AG04449 (cell line): ENCODE results near the gene TCL1A.
"Not testable (repeated sequence)": the region's sequence is repeated elsewhere in the genome, so short reads cannot be mapped to it uniquely, and the experiment has no call there.

Experiments
- CTCF ChIA-PET: fragments of 350-600 bp; formaldehyde crosslinking; extraction: SDS; loops from one replicate; lab custom pipeline; 2021; ENCODE audit warnings: antibody characterized with exemption; lab: Yijun Ruan, JAX
- POLR2A ChIA-PET: fragments of 400-600, 350-600 bp; formaldehyde crosslinking; extraction: SDS; loops from one replicate; lab custom pipeline; 2020; ENCODE audit warnings: antibody characterized with exemption, inconsistent platforms; lab: Yijun Ruan, JAX
- DNase-seq: peaks from one replicate; pipeline ENCODE4 v3.0.0-alpha.2; 2010; ENCODE audit warnings: low read depth, low spot score
- H3K4me3 ChIP-seq: 2 replicates; pipeline ENCODE4 v1.5.1; 2011; ENCODE audit warnings: low read depth, mild to moderate bottlenecking, control low read depth, low read length
- TF ChIP-seq, protein P1 (sequence below): IDR thresholded peaks from one replicate; pipeline ENCODE4 v1.5.1; 2011; ENCODE audit warnings: mild to moderate bottlenecking, moderate library complexity, low read length, control low read depth, inconsistent platforms; ENCODE audit not compliant: insufficient read depth; ENCODE audit errors: missing control alignments

TCL1A gene

DNA sequence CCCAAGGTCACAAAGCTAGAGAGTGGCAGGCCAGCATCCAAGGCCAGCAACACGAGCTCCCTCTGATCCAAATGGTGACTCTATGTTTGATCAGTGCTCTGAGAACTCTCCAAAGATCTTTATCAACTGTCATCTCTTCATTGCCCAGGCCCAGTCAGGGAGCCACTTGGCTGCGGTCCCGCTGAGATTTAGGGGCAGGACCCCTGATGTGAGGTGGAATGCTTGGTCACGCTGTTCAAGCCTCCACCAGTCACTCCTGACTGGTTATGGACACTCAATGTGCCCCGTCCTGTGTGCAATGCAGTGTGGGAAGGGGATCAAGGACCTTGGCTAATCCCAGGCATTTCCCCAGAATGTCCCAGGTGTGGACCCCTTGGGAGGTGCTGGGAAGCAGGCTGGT is 47.5 kb downstream of the TCL1A start:
- TF ChIP-seq, protein P1, sequence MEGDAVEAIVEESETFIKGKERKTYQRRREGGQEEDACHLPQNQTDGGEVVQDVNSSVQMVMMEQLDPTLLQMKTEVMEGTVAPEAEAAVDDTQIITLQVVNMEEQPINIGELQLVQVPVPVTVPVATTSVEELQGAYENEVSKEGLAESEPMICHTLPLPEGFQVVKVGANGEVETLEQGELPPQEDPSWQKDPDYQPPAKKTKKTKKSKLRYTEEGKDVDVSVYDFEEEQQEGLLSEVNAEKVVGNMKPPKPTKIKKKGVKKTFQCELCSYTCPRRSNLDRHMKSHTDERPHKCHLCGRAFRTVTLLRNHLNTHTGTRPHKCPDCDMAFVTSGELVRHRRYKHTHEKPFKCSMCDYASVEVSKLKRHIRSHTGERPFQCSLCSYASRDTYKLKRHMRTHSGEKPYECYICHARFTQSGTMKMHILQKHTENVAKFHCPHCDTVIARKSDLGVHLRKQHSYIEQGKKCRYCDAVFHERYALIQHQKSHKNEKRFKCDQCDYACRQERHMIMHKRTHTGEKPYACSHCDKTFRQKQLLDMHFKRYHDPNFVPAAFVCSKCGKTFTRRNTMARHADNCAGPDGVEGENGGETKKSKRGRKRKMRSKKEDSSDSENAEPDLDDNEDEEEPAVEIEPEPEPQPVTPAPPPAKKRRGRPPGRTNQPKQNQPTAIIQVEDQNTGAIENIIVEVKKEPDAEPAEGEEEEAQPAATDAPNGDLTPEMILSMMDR, result no peak
- ChIA-PET CTCF (no interaction called here), POLR2A (no interaction called here)
- H3K4me3 ChIP-seq, result no peak overlapping the region
- DNase-seq, result no peak

DNA sequence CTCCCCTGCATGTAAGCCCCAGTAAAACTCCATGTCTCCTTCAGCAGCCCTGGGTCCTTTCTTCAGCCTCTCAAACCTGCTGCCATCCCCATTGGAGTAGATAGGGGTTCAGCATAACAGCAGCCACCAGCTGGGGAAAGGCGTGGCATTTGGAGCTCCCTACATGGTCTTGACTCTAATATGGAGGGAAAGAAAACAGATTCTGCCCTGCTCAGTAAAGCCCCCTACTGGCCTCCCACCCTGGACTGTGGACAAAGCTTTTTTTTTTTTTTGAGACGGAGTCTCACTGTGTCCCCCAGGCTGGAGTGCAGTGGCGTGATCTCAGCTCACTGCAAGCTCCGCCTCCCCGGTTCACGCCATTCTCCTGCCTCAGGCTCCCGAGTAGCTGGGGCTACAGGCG is 48.4 kb downstream of the TCL1A start:
- POLR2A ChIA-PET, DNase-seq: not testable (repeated sequence)

DNA sequence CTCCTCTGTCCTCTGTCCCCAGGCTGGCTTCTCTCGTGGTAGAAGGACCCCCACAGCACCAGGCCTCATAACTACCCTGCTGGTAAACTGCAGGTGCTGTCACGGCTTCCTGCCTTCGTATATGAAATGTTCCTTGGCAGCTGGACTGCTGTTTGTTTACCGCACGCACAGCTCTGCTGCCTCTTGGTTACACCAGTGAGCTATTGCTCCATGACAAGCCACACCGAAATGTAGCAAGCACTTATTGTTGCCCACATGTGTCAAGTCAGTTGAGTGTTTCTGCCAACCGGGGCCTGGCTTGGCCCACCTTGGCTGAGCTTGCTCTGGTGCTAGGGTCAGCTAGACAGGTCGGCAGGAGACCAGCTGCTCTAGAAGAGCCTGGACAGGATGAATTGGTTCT is 49.4 kb downstream of the TCL1A start:
- ChIA-PET CTCF (no interaction called here), POLR2A (no interaction called here)
- DNase-seq, result no peak
- TF ChIP-seq, protein P1, result no peak
- no peak overlapping the region for H3K4me3 ChIP-seq

More for the DNA sequence above, 48.4 kb downstream of the TCL1A start:
- CTCF ChIA-PET, H3K4me3 ChIP-seq: not testable (repeated sequence)

DNA sequence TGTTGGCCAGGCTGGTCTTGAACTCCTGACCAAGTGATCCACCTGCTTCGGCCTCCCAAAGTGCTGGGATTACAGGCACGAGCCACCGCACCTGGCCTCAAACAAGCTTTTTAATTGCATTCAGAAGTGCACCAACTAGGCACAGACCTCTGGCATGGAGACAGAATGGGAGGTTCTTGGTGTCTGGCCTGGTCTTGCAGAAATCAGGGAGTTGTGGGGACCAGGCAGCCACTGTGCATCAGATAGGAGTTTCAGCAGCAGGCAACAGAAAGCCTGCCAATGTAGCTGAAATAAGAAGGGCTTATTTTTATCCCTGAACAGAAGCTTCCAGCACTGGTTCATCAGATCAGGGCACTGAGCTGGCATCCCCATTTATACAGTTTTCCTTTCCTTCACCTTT is 49.9 kb downstream of the TCL1A start:
- no peak overlapping the region for H3K4me3 ChIP-seq
- CTCF ChIA-PET, result no interaction called here
- POLR2A ChIA-PET, result no interaction called here
- TF ChIP-seq, protein P1, result no peak
- no peak for DNase-seq

DNA sequence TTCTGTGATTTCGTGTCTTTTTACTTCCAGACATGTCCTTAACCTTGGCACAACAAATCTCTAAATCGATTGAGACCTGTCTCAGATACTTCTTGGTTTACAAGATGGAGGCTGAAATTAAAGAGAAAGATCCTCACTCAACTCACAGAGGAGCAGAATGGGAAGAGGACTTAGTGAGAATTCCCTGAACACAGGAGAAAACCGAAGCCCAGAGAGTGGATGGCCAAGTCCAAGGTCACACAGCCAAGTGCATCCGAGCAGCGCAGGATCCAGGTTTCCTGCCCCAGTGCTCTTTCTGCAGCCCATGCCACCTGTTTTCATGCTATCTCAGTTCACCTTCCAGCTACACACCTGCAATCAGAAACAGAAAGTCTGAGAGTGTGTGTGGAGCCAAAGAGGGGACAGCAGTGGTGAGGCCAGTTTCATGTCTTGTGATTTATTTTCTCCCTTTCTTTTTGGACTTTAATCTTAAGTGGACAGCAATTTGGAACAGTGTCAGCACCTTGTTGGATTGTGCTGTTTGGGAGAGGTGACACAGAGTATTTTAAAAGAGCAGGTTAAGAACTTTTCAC is 50.6 kb downstream of the TCL1A start:
- DNase-seq, result no peak
- ChIA-PET CTCF (no interaction called here), POLR2A (no interaction called here)
- TF ChIP-seq, protein P1, result no peak
- no peak overlapping the region for H3K4me3 ChIP-seq

DNA sequence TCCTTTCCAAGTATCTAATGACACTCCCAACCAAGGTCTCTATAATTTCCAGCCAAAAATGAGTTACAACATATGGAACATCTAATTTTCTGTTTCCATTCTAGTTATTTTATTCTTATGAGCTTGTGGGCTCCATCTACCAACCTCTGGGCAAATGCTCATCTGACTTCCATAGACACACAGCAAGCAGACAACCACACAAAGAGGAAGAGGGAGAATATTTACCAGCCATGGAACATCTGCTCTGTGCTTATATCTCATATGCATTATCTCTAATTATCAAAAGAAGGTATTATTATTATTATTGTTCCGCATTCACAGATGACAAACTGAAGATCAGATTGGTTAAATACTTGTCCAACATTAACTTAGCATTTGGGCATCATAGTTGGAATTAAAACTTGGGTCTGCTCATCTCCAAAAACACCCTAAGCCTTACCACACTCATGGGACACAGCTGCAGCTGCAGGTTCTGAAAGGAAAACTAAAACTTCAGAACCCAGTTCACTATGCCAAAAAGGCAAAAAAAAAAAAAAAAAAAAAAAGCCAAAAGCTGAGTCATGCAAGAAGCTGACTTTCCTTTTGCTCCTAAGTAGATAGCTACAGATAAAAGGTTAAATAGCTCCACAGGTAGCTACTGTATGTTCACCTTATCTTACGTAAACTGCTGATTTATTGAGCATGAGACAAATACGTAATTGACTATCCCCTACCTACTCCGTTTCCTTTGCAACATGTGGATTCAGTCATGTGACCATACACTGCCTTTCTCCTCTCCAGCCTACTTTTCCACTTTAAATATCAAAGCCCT is 51.3 kb downstream of the TCL1A start:
- ChIA-PET CTCF (no interaction called here), POLR2A (no interaction called here)
- TF ChIP-seq, protein P1, result no peak
- no peak for DNase-seq
- H3K4me3 ChIP-seq, result no peak overlapping the region
